ENCODE data around the gene TRIM5.
"Not testable (repeated sequence)": the region's sequence is repeated elsewhere in the genome, so short reads cannot be mapped to it uniquely, and the experiment has no call there.

Gene TRIM5

GRCh38 chr11:5688482-5688881 is 3.6 kb upstream of the TRIM5 start:
- no peak for DNase-seq

- no peak for DNase-seq
Measured at GRCh38 chr11:5686426-5686825, 1.6 kb upstream of the TRIM5 start.

- DNase-seq = no peak
Measured at GRCh38 chr11:5684036-5684645, 733 bp downstream of the TRIM5 start.

GRCh38 chr11:5683620-5684019 is 1.3 kb downstream of the TRIM5 start:
- not testable (repeated sequence) for DNase-seq

- DNase-seq = not testable (repeated sequence)
Measured at GRCh38 chr11:5682890-5683441, 1.9 kb downstream of the TRIM5 start.

GRCh38 chr11:5679811-5680210 is 5.1 kb downstream of the TRIM5 start:
- DNase-seq = no peak

- DNase-seq = no peak
Measured at GRCh38 chr11:5674391-5674790, 10.5 kb downstream of the TRIM5 start.

GRCh38 chr11:5671831-5672230 is 13.0 kb downstream of the TRIM5 start:
- DNase-seq = no peak

- DNase-seq = no peak
Measured at GRCh38 chr11:5666402-5666793, 18.5 kb downstream of the TRIM5 start.

- DNase-seq = no peak
Measured at GRCh38 chr11:5665746-5666401, 19.0 kb downstream of the TRIM5 start.

- DNase-seq = no peak
Measured at GRCh38 chr11:5665051-5665570, 19.8 kb downstream of the TRIM5 start.

- no peak for DNase-seq
Measured at GRCh38 chr11:5663511-5663910, 21.4 kb downstream of the TRIM5 start.

GRCh38 chr11:5658318-5658717 is 26.6 kb downstream of the TRIM5 start:
- DNase-seq = no peak

- DNase-seq = not testable (repeated sequence)
Measured at GRCh38 chr11:5656956-5657355, 27.9 kb downstream of the TRIM5 start.

GRCh38 chr11:5655474-5655873 is 29.4 kb downstream of the TRIM5 start:
- no peak for DNase-seq

GRCh38 chr11:5646139-5646538 is 38.7 kb downstream of the TRIM5 start:
- no peak for DNase-seq

- no peak for DNase-seq
Measured at GRCh38 chr11:5643585-5643984, 41.3 kb downstream of the TRIM5 start.

GRCh38 chr11:5639953-5640352 is 44.9 kb downstream of the TRIM5 start:
- no peak for DNase-seq

GRCh38 chr11:5631969-5632635 is 52.8 kb downstream of the TRIM5 start:
- DNase-seq = no peak

- no peak for DNase-seq
Measured at GRCh38 chr11:5631417-5631816, 53.5 kb downstream of the TRIM5 start.

GRCh38 chr11:5626196-5626595 is 58.7 kb downstream of the TRIM5 start:
- no peak for DNase-seq

- no peak for DNase-seq
Measured at GRCh38 chr11:5625281-5625680, 59.6 kb downstream of the TRIM5 start.

- DNase-seq = peak; percentile 52
Measured at GRCh38 chr11:5624489-5625279, 60.2 kb downstream of the TRIM5 start, which contains the start of gene TRIM34. TRIM34 (plus strand) TSS chr11:5625001; CDS start chr11:5632332, 7,331 bp downstream.

All from 8988T (cell line).